ENCODE results near the gene DARS1.

Gene DARS1

DNA sequence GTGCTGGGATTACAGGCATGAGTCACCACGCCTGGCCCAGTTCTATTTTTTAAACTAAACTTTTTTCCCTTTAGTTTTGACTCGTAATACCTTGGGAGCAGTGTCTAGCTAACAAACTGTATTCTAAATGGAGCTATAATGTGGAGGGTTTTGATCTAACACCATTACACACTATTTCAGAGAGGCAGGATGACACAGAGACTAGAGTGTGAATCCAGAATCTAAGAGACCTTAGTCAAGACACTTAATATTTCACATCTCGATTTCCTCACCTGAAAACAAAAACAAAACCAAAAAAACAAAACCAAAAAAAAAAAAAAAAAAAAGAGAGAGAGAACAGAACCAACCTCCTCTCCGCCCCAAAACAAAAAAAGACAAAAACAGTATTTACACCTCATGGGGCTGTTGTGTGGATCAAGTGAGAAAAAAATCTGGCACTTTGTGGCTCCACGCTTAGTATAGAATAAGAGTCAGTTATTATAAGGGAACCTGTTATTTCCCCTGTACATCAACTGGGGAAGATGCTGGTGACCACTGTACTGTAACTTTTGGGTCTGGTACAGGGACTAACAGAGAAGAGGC, 31.3 kb downstream of the DARS1 start:
- no peaks in the 10 kb centered on the region for H3K27me3 ChIP-seq (ENCODE audit: insufficient read depth, insufficient read length)
- TF ChIP-seq SUZ12 (IDR thresholded peaks at IDR 0.05; ENCODE audit: extremely low read depth, insufficient read depth, insufficient read length), result no peak
- no peak for TF ChIP-seq YY1 (IDR thresholded peaks at IDR 0.05; ENCODE audit: insufficient read depth, insufficient read length)
- no peak for TF ChIP-seq ZNF274 (IDR thresholded peaks at IDR 0.05; ENCODE audit: low read depth, low read length)
- no peaks in the 10 kb centered on the region for H3K9me3 ChIP-seq (ENCODE audit: insufficient read depth, low read length)
- peaks cover 9% of the 10 kb centered on the region for H3K36me3 ChIP-seq (ENCODE audit: insufficient read depth, insufficient read length, low read length)
- DNase-seq (ENCODE audit: low read depth, low spot score), result no peak
- H3K4me1 ChIP-seq (ENCODE audit: insufficient read depth, insufficient read length), result no peaks in the 10 kb centered on the region
- no peak overlapping the region for H3K4me3 ChIP-seq (ENCODE audit: insufficient read length, low read depth)
- H3K9ac ChIP-seq (ENCODE audit: insufficient read length, low read depth), result no peak overlapping the region

DNA sequence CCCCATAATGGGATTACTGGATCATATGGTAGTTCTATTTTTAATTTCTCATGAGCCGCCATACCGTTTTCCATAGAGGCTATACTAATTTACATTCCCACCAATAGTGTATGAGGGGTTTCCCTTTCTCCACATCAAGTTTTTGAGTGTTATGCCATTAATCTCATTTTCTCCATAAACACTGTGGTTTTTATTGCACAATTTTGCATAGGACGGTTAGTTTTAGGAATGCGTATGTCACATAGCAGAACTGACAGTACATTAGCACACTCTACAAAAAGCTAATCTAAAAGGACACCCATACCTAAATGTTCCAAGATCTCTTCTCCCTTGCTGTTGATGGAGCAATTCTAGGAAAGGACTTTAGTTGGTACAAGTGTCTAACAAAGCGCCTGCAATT, 32.5 kb downstream of the DARS1 start:
- no peaks in the 10 kb centered on the region for H3K9me3 ChIP-seq (ENCODE audit: insufficient read depth, low read length)
- TF ChIP-seq SUZ12 (IDR thresholded peaks at IDR 0.05; ENCODE audit: extremely low read depth, insufficient read depth, insufficient read length) (no peak), YY1 (IDR thresholded peaks at IDR 0.05; ENCODE audit: insufficient read depth, insufficient read length) (no peak), ZNF274 (IDR thresholded peaks at IDR 0.05; ENCODE audit: low read depth, low read length) (no peak)
- H3K36me3 ChIP-seq (ENCODE audit: insufficient read depth, insufficient read length, low read length), result peaks cover 9% of the 10 kb centered on the region
- no peak overlapping the region for H3K4me3 ChIP-seq (ENCODE audit: insufficient read length, low read depth)
- H3K4me1 ChIP-seq (ENCODE audit: insufficient read depth, insufficient read length), result no peaks in the 10 kb centered on the region
- H3K9ac ChIP-seq (ENCODE audit: insufficient read length, low read depth), result no peak overlapping the region
- no peak for DNase-seq (ENCODE audit: low read depth, low spot score)
- no peaks in the 10 kb centered on the region for H3K27me3 ChIP-seq (ENCODE audit: insufficient read depth, insufficient read length)

DNA sequence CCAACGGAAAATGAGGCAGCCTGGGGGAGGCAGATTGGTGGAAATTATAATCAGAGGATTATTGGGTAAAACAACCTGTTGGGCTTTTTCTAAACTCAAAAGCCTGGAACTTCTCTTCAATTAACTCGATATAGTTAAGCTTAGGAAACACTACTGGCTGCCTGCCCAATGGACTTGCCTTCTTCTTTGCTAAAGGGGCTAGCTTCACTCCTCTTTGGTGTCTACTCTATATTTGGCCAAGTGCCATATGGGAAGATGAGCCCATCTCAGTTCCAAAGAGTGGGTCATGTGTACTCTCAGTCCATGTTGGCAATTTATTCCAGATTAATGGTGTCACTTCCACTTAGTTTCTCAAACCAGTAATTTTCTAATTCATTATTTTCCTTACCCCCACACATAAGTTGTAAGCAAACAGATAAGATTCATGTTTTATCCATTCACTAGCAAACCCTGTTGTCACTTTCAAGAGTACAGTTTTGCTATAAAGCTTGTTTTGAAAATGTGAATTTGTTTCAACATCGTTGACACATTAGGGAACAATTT, 34.3 kb downstream of the DARS1 start:
- no peaks in the 10 kb centered on the region for H3K4me1 ChIP-seq (ENCODE audit: insufficient read depth, insufficient read length)
- no peak for TF ChIP-seq SUZ12 (IDR thresholded peaks at IDR 0.05; ENCODE audit: extremely low read depth, insufficient read depth, insufficient read length)
- TF ChIP-seq YY1 (IDR thresholded peaks at IDR 0.05; ENCODE audit: insufficient read depth, insufficient read length), result no peak
- no peak for TF ChIP-seq ZNF274 (IDR thresholded peaks at IDR 0.05; ENCODE audit: low read depth, low read length)
- H3K36me3 ChIP-seq (ENCODE audit: insufficient read depth, insufficient read length, low read length), result peaks cover 5% of the 10 kb centered on the region
- no peak for DNase-seq (ENCODE audit: low read depth, low spot score)
- H3K27me3 ChIP-seq (ENCODE audit: insufficient read depth, insufficient read length), result no peaks in the 10 kb centered on the region
- H3K4me3 ChIP-seq (ENCODE audit: insufficient read length, low read depth), result no peak overlapping the region
- H3K9me3 ChIP-seq (ENCODE audit: insufficient read depth, low read length), result no peaks in the 10 kb centered on the region
- no peak overlapping the region for H3K9ac ChIP-seq (ENCODE audit: insufficient read length, low read depth)

DNA sequence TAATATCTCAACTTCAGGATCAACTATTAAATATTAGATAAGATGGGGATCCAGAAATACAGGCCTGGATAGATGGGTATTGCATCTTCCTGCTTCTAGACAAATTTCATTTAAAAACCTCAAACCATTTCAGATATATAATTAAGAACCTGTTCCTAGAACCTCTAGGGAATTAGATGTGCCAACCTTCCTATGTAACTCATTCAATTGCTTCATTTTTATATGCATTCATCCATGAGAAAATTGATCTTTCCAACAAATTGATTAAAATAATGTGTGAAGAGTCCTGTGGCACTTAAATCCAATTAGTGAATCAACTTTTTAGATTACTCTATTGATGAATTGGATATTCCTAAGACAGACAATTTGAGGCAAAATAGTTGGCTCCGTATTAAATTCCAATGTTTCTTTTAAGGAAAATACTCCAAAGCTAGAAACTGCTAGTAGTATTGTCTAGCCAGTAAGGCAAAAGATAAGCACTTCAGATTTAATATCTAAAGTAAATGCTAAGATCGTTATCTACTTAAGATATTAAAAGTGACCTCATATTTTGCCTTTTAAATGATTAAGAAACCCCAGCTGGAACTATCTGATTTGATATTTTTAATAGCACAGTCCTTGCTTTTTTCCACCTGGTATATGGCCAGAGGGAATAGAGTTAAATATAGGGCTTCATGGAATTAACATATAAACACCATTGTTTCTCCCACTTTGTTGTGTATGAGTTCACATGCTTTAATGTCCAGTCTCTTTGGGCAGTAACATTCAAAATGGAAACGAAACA, 35.8 kb downstream of the DARS1 start:
- no peak for DNase-seq (ENCODE audit: low read depth, low spot score)
- H3K9ac ChIP-seq (ENCODE audit: insufficient read length, low read depth), result no peak overlapping the region
- no peaks in the 10 kb centered on the region for H3K27me3 ChIP-seq (ENCODE audit: insufficient read depth, insufficient read length)
- H3K4me1 ChIP-seq (ENCODE audit: insufficient read depth, insufficient read length), result no peaks in the 10 kb centered on the region
- H3K9me3 ChIP-seq (ENCODE audit: insufficient read depth, low read length), result no peaks in the 10 kb centered on the region
- no peak overlapping the region for H3K4me3 ChIP-seq (ENCODE audit: insufficient read length, low read depth)
- H3K36me3 ChIP-seq (ENCODE audit: insufficient read depth, insufficient read length, low read length), result peaks cover 7% of the 10 kb centered on the region
- TF ChIP-seq YY1 (IDR thresholded peaks at IDR 0.05; ENCODE audit: insufficient read depth, insufficient read length), result no peak
- TF ChIP-seq SUZ12 (IDR thresholded peaks at IDR 0.05; ENCODE audit: extremely low read depth, insufficient read depth, insufficient read length), result no peak
- no peak for TF ChIP-seq ZNF274 (IDR thresholded peaks at IDR 0.05; ENCODE audit: low read depth, low read length)

DNA sequence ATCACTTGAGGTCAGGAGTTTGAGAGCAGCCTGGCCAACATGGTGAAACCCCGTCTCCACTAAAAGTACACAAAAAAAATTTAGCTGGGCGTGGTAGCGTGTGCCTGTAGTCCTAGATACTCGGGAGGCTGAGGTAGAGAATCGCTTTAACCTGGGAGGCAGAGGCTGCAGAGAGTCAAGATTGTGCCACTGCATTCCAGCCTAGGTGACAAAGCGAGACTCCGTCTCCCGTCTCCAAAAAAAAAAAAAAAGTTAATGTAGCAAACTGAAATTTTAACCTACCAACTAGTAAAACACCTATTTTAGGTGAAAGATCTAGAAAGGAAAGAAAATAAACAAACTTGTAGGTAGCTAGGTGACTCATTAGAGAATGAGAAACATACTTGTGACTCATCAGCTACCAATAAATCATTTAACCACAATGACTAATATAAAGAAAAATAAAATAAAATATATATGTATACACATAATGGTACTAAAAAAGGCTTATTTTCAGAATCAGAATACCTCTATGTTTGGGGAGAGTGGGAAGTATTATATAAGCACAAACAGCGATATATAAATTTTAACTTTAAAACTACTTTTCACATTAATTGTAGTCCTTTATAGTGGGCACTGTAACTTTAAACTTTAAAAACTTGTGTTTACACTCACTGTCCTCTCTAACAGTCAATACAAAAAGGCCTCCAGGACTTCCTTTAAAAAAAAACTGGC, 36.6 kb downstream of the DARS1 start:
- TF ChIP-seq ZNF274 (IDR thresholded peaks at IDR 0.05; ENCODE audit: low read depth, low read length) (no peak), SUZ12 (IDR thresholded peaks at IDR 0.05; ENCODE audit: extremely low read depth, insufficient read depth, insufficient read length) (no peak), YY1 (IDR thresholded peaks at IDR 0.05; ENCODE audit: insufficient read depth, insufficient read length) (no peak)
- Histone ChIP-seq H3K4me1 (ENCODE audit: insufficient read depth, insufficient read length) (no peaks in the 10 kb centered on the region), H3K4me3 (ENCODE audit: insufficient read length, low read depth) (no peak overlapping the region), H3K27me3 (ENCODE audit: insufficient read depth, insufficient read length) (no peaks in the 10 kb centered on the region), H3K9ac (ENCODE audit: insufficient read length, low read depth) (no peak overlapping the region), H3K36me3 (ENCODE audit: insufficient read depth, insufficient read length, low read length) (peaks cover 8% of the 10 kb centered on the region), H3K9me3 (ENCODE audit: insufficient read depth, low read length) (no peaks in the 10 kb centered on the region)
- no peak for DNase-seq (ENCODE audit: low read depth, low spot score)

DNA sequence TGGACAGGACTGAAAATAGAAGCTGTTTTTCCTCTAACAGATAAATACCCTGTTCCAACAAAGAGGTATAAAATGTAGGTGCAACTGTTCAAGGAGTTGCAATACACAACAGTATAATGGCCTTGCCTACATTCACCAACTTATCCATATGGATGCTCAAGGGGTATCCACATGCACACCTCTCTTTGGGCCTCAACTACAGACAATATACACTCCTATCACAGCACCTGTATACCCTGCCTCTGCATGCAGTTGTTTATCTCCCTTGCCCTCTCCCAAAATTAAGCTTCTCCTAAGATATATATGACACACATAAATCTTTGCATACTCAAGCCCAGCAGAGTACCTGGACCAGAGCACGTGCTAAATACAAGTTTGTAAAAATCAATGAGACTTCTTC, 37.3 kb downstream of the DARS1 start:
- Histone ChIP-seq H3K9ac (ENCODE audit: insufficient read length, low read depth) (no peak overlapping the region), H3K36me3 (ENCODE audit: insufficient read depth, insufficient read length, low read length) (peaks cover 13% of the 10 kb centered on the region), H3K4me1 (ENCODE audit: insufficient read depth, insufficient read length) (no peaks in the 10 kb centered on the region), H3K4me3 (ENCODE audit: insufficient read length, low read depth) (no peak overlapping the region), H3K9me3 (ENCODE audit: insufficient read depth, low read length) (no peaks in the 10 kb centered on the region), H3K27me3 (ENCODE audit: insufficient read depth, insufficient read length) (no peaks in the 10 kb centered on the region)
- no peak for TF ChIP-seq ZNF274 (IDR thresholded peaks at IDR 0.05; ENCODE audit: low read depth, low read length)
- no peak for TF ChIP-seq SUZ12 (IDR thresholded peaks at IDR 0.05; ENCODE audit: extremely low read depth, insufficient read depth, insufficient read length)
- no peak for TF ChIP-seq YY1 (IDR thresholded peaks at IDR 0.05; ENCODE audit: insufficient read depth, insufficient read length)
- no peak for DNase-seq (ENCODE audit: low read depth, low spot score)

DNA sequence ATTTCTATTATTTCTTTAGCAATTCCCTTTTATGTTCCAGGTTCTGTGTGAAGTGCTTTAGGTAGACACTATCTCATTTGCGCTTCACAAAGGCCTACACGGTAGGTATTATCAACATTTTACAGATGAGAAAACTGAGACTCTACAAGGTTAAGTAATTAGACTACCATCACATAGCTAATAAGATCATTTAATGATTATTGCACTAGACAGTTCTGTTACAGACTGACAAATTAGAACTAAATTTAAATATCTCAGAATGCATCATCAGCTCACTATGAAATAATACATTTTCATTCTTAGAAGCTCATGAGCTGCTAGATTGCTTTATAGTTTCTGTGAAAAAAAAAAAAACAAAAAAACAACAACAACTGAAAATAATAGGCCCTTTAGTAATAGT, 37.9 kb downstream of the DARS1 start:
- Histone ChIP-seq H3K27me3 (ENCODE audit: insufficient read depth, insufficient read length) (no peaks in the 10 kb centered on the region), H3K4me3 (ENCODE audit: insufficient read length, low read depth) (no peak overlapping the region), H3K9ac (ENCODE audit: insufficient read length, low read depth) (no peak overlapping the region), H3K9me3 (ENCODE audit: insufficient read depth, low read length) (no peaks in the 10 kb centered on the region), H3K36me3 (ENCODE audit: insufficient read depth, insufficient read length, low read length) (peaks cover 18% of the 10 kb centered on the region), H3K4me1 (ENCODE audit: insufficient read depth, insufficient read length) (no peaks in the 10 kb centered on the region)
- TF ChIP-seq ZNF274 (IDR thresholded peaks at IDR 0.05; ENCODE audit: low read depth, low read length), result no peak
- no peak for TF ChIP-seq YY1 (IDR thresholded peaks at IDR 0.05; ENCODE audit: insufficient read depth, insufficient read length)
- no peak for TF ChIP-seq SUZ12 (IDR thresholded peaks at IDR 0.05; ENCODE audit: extremely low read depth, insufficient read depth, insufficient read length)
- no peak for DNase-seq (ENCODE audit: low read depth, low spot score)
